Effector CD4-positive, alpha-beta T cell (primary cell): ENCODE results near the gene NUTM2B.
"Not testable (repeated sequence)": the region's sequence is repeated elsewhere in the genome, so short reads cannot be mapped to it uniquely, and the experiment has no call there.

Source experiments
- DNase-seq: peaks from one replicate; pipeline ENCODE4 v3.0.0-alpha.2; 2020

Gene NUTM2B

DNA sequence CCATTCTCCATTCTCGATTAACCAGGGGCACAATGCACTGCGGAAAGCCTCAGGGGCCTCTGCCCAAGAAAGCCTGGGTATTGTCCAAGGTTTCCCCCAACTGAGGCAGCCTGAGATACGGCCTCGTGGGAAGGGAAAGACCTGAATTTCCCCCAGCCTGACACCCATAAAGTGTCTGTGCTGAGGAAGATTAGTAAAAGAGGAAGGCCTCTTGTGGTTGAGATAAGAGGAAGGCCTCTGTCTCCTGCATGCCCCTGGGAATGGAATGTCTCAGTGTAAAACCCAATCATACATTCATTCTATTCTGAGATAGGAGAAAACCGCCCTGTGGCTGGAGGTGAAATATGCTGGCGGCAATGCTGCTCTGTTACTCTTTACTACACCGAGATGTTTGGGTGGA, 41.8 kb downstream of the NUTM2B start:
- not testable (repeated sequence) for DNase-seq

- DNase-seq: not testable (repeated sequence)
Observed at GRCh38 chr10:79748510-79748909, 45.5 kb downstream of the NUTM2B start.

- DNase-seq: not testable (repeated sequence)
Observed at GRCh38 chr10:79753601-79754000, 50.6 kb downstream of the NUTM2B start.

DNA sequence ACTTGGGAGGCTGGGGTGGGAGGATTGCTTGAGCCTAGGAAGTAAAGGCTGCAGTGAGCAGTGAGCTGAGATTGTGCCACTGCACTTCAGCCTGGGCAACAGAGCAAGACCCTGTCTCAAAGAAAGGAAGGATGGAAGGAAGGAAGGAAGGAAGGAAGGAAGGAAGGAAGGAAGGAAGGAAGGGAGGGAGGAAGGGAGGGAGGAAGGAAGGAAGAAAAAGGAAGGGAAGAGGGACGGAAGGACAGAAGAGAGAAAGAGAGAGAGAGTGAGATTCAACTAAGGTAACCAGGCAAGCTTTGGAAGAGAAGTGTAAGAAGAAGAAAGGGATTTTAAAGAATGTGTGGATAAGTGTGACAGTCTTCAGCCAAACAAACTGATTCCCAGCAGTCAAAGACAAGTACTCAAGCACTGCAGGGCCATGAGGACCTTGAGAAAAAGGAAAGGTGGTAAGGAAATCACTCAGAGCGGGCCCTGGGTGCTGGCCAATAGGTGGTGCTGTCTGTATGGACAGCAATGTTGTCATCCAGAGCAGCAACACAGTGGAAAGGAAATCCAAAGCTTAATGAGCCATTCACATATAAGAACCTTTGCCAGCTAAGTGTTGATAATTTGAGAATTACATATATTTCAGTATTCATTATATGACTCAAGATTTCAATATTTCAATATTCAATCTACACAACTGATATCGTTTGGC, 55.4 kb downstream of the NUTM2B start:
- DNase-seq: not testable (repeated sequence)
